Mesothelial cell of epicardium (in vitro differentiated cells): ENCODE data around the gene SLC25A33. TPM values are rescaled to one million over a fixed set of nuclear protein-coding genes. Genes with fewer than 3 reads are reported as not detected.

ENCODE experiments used
- DNase-seq, 2 experiments: peaks; one replicate each; pipeline ENCODE4 v3.0.0; 2021; ENCODE audit warnings: low spot score in 2 of 2; ENCODE audit not compliant: unreplicated experiment in 2 of 2
- H3K27ac Mint-ChIP-seq: 2 replicates; pipeline ENCODE4 v1.8.0; 2021; ENCODE audit warnings: mixed read lengths
- H3K27me3 Mint-ChIP-seq: 2 replicates; pipeline ENCODE4 v1.8.0; 2021; ENCODE audit warnings: low read depth, mixed read lengths
- H3K36me3 Mint-ChIP-seq: 2 replicates; pipeline ENCODE4 v1.8.0; 2021; ENCODE audit warnings: mixed read lengths
- H3K4me1 Mint-ChIP-seq: 2 replicates; pipeline ENCODE4 v1.8.0; 2021; ENCODE audit warnings: mixed read lengths
- H3K4me3 Mint-ChIP-seq: 2 replicates; pipeline ENCODE4 v1.8.0; 2021; ENCODE audit warnings: mild to moderate bottlenecking, moderate library complexity, mixed read lengths
- H3K9me3 Mint-ChIP-seq: 2 replicates; pipeline ENCODE4 v1.8.0; 2021; ENCODE audit warnings: mixed read lengths
- CTCF ChIP-seq: fragments of 200-600 bp; sonication (generic); IDR thresholded peaks from one replicate; pipeline ENCODE4 v1.5.0; 2021; ENCODE audit warnings: antibody characterized with exemption; ENCODE audit not compliant: unreplicated experiment
- total RNA-seq: library from RNA; stranded (reverse); gene quantifications from 3 replicates; pipeline ENCODE4 v1.2.1, GENCODE V29; 2021

SLC25A33 gene
- total RNA-seq, 1 donor from 2014 or later, result 4.7 TPM

- H3K36me3 Mint-ChIP-seq, result peaks cover 2% of the 10 kb centered on the region
- no peak for DNase-seq
- no peaks in the 10 kb centered on the region for H3K9me3 Mint-ChIP-seq
- H3K27ac Mint-ChIP-seq, result no peak overlapping the region
- no peaks in the 10 kb centered on the region for H3K4me1 Mint-ChIP-seq
- no peak overlapping the region for H3K4me3 Mint-ChIP-seq
- TF ChIP-seq CTCF, result no peak
- no peaks in the 10 kb centered on the region for H3K27me3 Mint-ChIP-seq
Measured at GRCh38 chr1:9602794-9603167, 63.5 kb downstream of the SLC25A33 start.

- Mint-ChIP-seq H3K4me3 (no peak overlapping the region), H3K36me3 (no peaks in the 10 kb centered on the region), H3K4me1 (no peaks in the 10 kb centered on the region), H3K27ac (no peak overlapping the region), H3K27me3 (no peaks in the 10 kb centered on the region), H3K9me3 (no peaks in the 10 kb centered on the region)
- no peak for TF ChIP-seq CTCF
- DNase-seq, result no peak
Measured at GRCh38 chr1:9603307-9603706, 64.0 kb downstream of the SLC25A33 start.

- Mint-ChIP-seq H3K4me1 (no peaks in the 10 kb centered on the region), H3K9me3 (no peaks in the 10 kb centered on the region), H3K4me3 (no peak overlapping the region), H3K36me3 (no peaks in the 10 kb centered on the region), H3K27ac (no peak overlapping the region), H3K27me3 (no peaks in the 10 kb centered on the region)
- TF ChIP-seq CTCF, result no peak
- no peak for DNase-seq
Measured at GRCh38 chr1:9603766-9604753, 64.8 kb downstream of the SLC25A33 start.

- Mint-ChIP-seq H3K27ac (no peak overlapping the region), H3K36me3 (no peaks in the 10 kb centered on the region), H3K9me3 (no peaks in the 10 kb centered on the region), H3K27me3 (no peaks in the 10 kb centered on the region), H3K4me1 (no peaks in the 10 kb centered on the region), H3K4me3 (no peak overlapping the region)
- TF ChIP-seq CTCF, result no peak
- no peak for DNase-seq
Measured at GRCh38 chr1:9604836-9605235, 65.6 kb downstream of the SLC25A33 start.

GRCh38 chr1:9605946-9606455 lies 66.7 kb downstream of the SLC25A33 start:
- Mint-ChIP-seq H3K4me1 (no peaks in the 10 kb centered on the region), H3K27ac (no peak overlapping the region), H3K4me3 (no peak overlapping the region), H3K9me3 (no peaks in the 10 kb centered on the region), H3K27me3 (no peaks in the 10 kb centered on the region), H3K36me3 (peaks cover 2% of the 10 kb centered on the region)
- DNase-seq, result no peak
- TF ChIP-seq CTCF, result no peak
